HEK293 (cell line): ENCODE results near the gene BCLAF1.

ENCODE experiments used
- FEZF1 ChIP-seq: fragments of 450-650 bp; formaldehyde crosslinking; IDR thresholded peaks from 2 replicates; pipeline ENCODE4 v1.5.1; 2016; ENCODE audit warnings: missing biosample characterization, missing genetic modification characterization
- HOXA7 ChIP-seq: sonication (generic); formaldehyde crosslinking; IDR thresholded peaks from 2 replicates; pipeline ENCODE4 v1.8.1; 2022; ENCODE audit warnings: missing genetic modification reagents, borderline replicate concordance
- KLF9 ChIP-seq: fragments of 450-650 bp; formaldehyde crosslinking; IDR thresholded peaks from 2 replicates; pipeline ENCODE4 v1.5.1; 2016; ENCODE audit warnings: missing biosample characterization, missing genetic modification characterization, low read depth
- OVOL3 ChIP-seq: fragments of 450-650 bp; formaldehyde crosslinking; IDR thresholded peaks from 2 replicates; pipeline ENCODE4 v1.5.1; 2016; ENCODE audit warnings: missing biosample characterization, missing genetic modification characterization
- SCRT1 ChIP-seq: fragments of 450-650 bp; formaldehyde crosslinking; IDR thresholded peaks from 2 replicates; pipeline ENCODE4 v1.5.1; 2016; ENCODE audit warnings: missing biosample characterization, missing genetic modification characterization, borderline replicate concordance
- SP3 ChIP-seq: fragments of 450-650 bp; formaldehyde crosslinking; IDR thresholded peaks from 2 replicates; pipeline ENCODE4 v1.5.1; 2016; ENCODE audit warnings: missing biosample characterization, missing genetic modification characterization
- SP7 ChIP-seq: fragments of 450-650 bp; formaldehyde crosslinking; IDR thresholded peaks from 2 replicates; pipeline ENCODE4 v1.5.1; 2016; ENCODE audit warnings: missing biosample characterization, missing genetic modification characterization
- ZBTB17 ChIP-seq: fragments of 450-650 bp; formaldehyde crosslinking; IDR thresholded peaks from 2 replicates; pipeline ENCODE4 v1.5.1; 2016; ENCODE audit warnings: missing biosample characterization, missing genetic modification characterization
- ZBTB21 ChIP-seq: fragments of 450-650 bp; formaldehyde crosslinking; IDR thresholded peaks from 2 replicates; pipeline ENCODE4 v1.5.1; 2017; ENCODE audit warnings: missing biosample characterization, missing genetic modification characterization
- ZFHX2 ChIP-seq: fragments of 450-650 bp; formaldehyde crosslinking; conservative IDR thresholded peaks from 2 replicates; pipeline ENCODE4 v1.5.1; 2016; ENCODE audit warnings: missing biosample characterization, missing genetic modification characterization
- ZFP41 ChIP-seq: fragments of 450-650 bp; formaldehyde crosslinking; IDR thresholded peaks from 2 replicates; pipeline ENCODE4 v1.5.1; 2016; ENCODE audit warnings: missing biosample characterization, missing genetic modification characterization, borderline replicate concordance
- ZNF10 ChIP-seq: fragments of 450-650 bp; formaldehyde crosslinking; IDR thresholded peaks from 2 replicates; pipeline ENCODE4 v1.5.1; 2017; ENCODE audit warnings: missing biosample characterization, missing genetic modification characterization
- ZNF121 ChIP-seq: fragments of 450-650 bp; formaldehyde crosslinking; IDR thresholded peaks from 2 replicates; pipeline ENCODE4 v1.5.1; 2016; ENCODE audit warnings: missing biosample characterization, missing genetic modification characterization
- ZNF132 ChIP-seq: fragments of 450-650 bp; formaldehyde crosslinking; IDR thresholded peaks from 2 replicates; pipeline ENCODE4 v1.5.1; 2017; ENCODE audit warnings: missing biosample characterization, missing genetic modification characterization, borderline replicate concordance
- ZNF16 ChIP-seq: fragments of 450-650 bp; formaldehyde crosslinking; IDR thresholded peaks from 2 replicates; pipeline ENCODE4 v1.5.1; 2016; ENCODE audit warnings: low read depth, missing biosample characterization, missing genetic modification characterization
- ZNF211 ChIP-seq: fragments of 450-650 bp; formaldehyde crosslinking; IDR thresholded peaks from 2 replicates; pipeline ENCODE4 v1.5.1; 2016; ENCODE audit warnings: low read depth, missing biosample characterization, missing genetic modification characterization
- ZNF350 ChIP-seq: fragments of 450-650 bp; formaldehyde crosslinking; IDR thresholded peaks from 2 replicates; pipeline ENCODE4 v1.5.0; 2017; ENCODE audit warnings: missing biosample characterization, mild to moderate bottlenecking, missing genetic modification characterization
- ZNF366 ChIP-seq: fragments of 450-650 bp; formaldehyde crosslinking; conservative IDR thresholded peaks from 2 replicates; pipeline ENCODE4 v1.5.1; 2016; ENCODE audit warnings: missing biosample characterization, missing genetic modification characterization
- ZNF391 ChIP-seq: fragments of 450-650 bp; formaldehyde crosslinking; IDR thresholded peaks from 2 replicates; pipeline ENCODE4 v1.5.1; 2016; ENCODE audit warnings: low read depth, missing biosample characterization, missing genetic modification characterization, borderline replicate concordance
- ZNF501 ChIP-seq: fragments of 450-650 bp; formaldehyde crosslinking; IDR thresholded peaks from 2 replicates; pipeline ENCODE4 v1.5.1; 2016; ENCODE audit warnings: missing biosample characterization, missing genetic modification characterization
- ZNF544 ChIP-seq: fragments of 450-650 bp; formaldehyde crosslinking; IDR thresholded peaks from 2 replicates; pipeline ENCODE4 v1.5.0; 2017; ENCODE audit warnings: missing biosample characterization, missing genetic modification characterization
- ZNF585B ChIP-seq: fragments of 450-650 bp; formaldehyde crosslinking; IDR thresholded peaks from 2 replicates; pipeline ENCODE4 v1.5.1; 2016; ENCODE audit warnings: missing biosample characterization, missing genetic modification characterization
- ZNF610 ChIP-seq: fragments of 450-650 bp; formaldehyde crosslinking; IDR thresholded peaks from 2 replicates; pipeline ENCODE4 v1.5.1; 2016; ENCODE audit warnings: missing biosample characterization, missing genetic modification characterization, borderline replicate concordance
- ZNF623 ChIP-seq: fragments of 450-650 bp; formaldehyde crosslinking; IDR thresholded peaks from 2 replicates; pipeline ENCODE4 v1.5.1; 2016; ENCODE audit warnings: missing biosample characterization, missing genetic modification characterization
- ZNF677 ChIP-seq: fragments of 450-650 bp; IDR thresholded peaks from 2 replicates; pipeline ENCODE4 v1.5.0; 2018; ENCODE audit warnings: missing biosample characterization, mild to moderate bottlenecking, missing genetic modification characterization, moderate library complexity
- ZNF776 ChIP-seq: fragments of 450-650 bp; formaldehyde crosslinking; IDR thresholded peaks from 2 replicates; pipeline ENCODE4 v1.5.0; 2017; ENCODE audit warnings: missing biosample characterization, missing genetic modification characterization, borderline replicate concordance
- ZNF830 ChIP-seq: fragments of 450-650 bp; IDR thresholded peaks from 2 replicates; pipeline ENCODE4 v1.5.0; 2018; ENCODE audit warnings: missing biosample characterization, missing genetic modification characterization, low read depth, mild to moderate bottlenecking, moderate library complexity
- TF ChIP-seq, protein P1 (sequence below): fragments of 450-650 bp; formaldehyde crosslinking; IDR thresholded peaks from 2 replicates; pipeline ENCODE4 v1.5.1; 2017; ENCODE audit warnings: missing biosample characterization, mild to moderate bottlenecking, missing genetic modification characterization, moderate library complexity
- TF ChIP-seq, protein P2 (sequence below): fragments of 450-650 bp; formaldehyde crosslinking; IDR thresholded peaks from 2 replicates; pipeline ENCODE4 v1.5.1; 2016; ENCODE audit warnings: missing biosample characterization, missing genetic modification characterization
- TF ChIP-seq, protein P3 (sequence below): fragments of 450-650 bp; IDR thresholded peaks from 2 replicates; pipeline ENCODE4 v1.5.1; 2018; ENCODE audit warnings: missing biosample characterization, mild to moderate bottlenecking, missing genetic modification characterization
- TF ChIP-seq, protein P4 (sequence below): fragments of 450-650 bp; formaldehyde crosslinking; conservative IDR thresholded peaks from 2 replicates; pipeline ENCODE4 v1.5.1; 2016; ENCODE audit warnings: low read depth, missing biosample characterization, missing genetic modification characterization
- TF ChIP-seq, protein P5 (sequence below): fragments of 450-650 bp; formaldehyde crosslinking; IDR thresholded peaks from 2 replicates; pipeline ENCODE4 v1.5.1; 2017; ENCODE audit warnings: missing biosample characterization, missing genetic modification characterization

The BCLAF1 gene

DNA sequence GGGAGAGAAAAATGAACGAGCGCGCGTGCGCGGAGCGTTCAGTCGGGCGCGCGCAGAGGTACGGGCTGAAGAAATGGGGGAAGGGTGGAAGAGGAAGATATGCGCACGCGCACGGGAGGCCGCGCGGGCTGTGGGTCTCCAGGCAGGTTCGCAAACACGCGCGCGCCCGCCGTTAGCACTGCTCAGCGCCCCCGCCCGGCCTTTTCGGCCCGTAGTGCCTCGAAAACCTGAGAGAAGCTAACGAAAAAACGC lies 393 bp downstream of the BCLAF1 start (continued):
- TF ChIP-seq, protein P1, sequence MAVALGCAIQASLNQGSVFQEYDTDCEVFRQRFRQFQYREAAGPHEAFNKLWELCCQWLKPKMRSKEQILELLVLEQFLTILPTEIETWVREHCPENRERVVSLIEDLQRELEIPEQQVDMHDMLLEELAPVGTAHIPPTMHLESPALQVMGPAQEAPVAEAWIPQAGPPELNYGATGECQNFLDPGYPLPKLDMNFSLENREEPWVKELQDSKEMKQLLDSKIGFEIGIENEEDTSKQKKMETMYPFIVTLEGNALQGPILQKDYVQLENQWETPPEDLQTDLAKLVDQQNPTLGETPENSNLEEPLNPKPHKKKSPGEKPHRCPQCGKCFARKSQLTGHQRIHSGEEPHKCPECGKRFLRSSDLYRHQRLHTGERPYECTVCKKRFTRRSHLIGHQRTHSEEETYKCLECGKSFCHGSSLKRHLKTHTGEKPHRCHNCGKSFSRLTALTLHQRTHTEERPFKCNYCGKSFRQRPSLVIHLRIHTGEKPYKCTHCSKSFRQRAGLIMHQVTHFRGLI (tag by site-specific recombination): 0 out of 2 replicates have a peak, but pooled peaks have one; percentile 55
- TF ChIP-seq ZFHX2 (tag by site-specific recombination) (0 out of 2 replicates have a peak, but pooled peaks have one; percentile 3), SP3 (no peak), ZNF623 (no peak), FEZF1 (tag by site-specific recombination) (no peak), ZNF211 (tag by site-specific recombination) (no peak), KLF9 (tag by site-specific recombination) (no peak), ZFP41 (tag by site-specific recombination) (no peak), ZNF544 (tag by site-specific recombination) (no peak), ZNF366 (tag by site-specific recombination) (no peak), SCRT1 (tag by site-specific recombination) (no peak), ZBTB17 (tag by site-specific recombination) (no peak), ZNF16 (tag by site-specific recombination) (no peak), ZNF610 (tag by site-specific recombination) (no peak), ZNF585B (no peak), ZNF501 (tag by site-specific recombination) (peak; percentile 8; the same call in 1 of the 2 replicates), SP7 (no peak), ZNF121 (tag by site-specific recombination) (no peak), ZNF10 (tag by site-specific recombination) (no peak), OVOL3 (tag by site-specific recombination) (0 out of 2 replicates have a peak, but pooled peaks have one; percentile 46), ZNF677 (tag by site-specific recombination) (no peak), ZNF132 (no peak), ZNF776 (tag by site-specific recombination) (no peak), ZNF350 (tag by site-specific recombination) (no peak), ZBTB21 (no peak), ZNF830 (tag by site-specific recombination) (no peak), HOXA7 (CRISPR knock-in tag) (no peak), ZNF391 (tag by site-specific recombination) (no peak)
- TF ChIP-seq, protein P2, sequence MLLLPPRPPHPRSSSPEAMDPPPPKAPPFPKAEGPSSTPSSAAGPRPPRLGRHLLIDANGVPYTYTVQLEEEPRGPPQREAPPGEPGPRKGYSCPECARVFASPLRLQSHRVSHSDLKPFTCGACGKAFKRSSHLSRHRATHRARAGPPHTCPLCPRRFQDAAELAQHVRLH: no peak
- TF ChIP-seq, protein P3, sequence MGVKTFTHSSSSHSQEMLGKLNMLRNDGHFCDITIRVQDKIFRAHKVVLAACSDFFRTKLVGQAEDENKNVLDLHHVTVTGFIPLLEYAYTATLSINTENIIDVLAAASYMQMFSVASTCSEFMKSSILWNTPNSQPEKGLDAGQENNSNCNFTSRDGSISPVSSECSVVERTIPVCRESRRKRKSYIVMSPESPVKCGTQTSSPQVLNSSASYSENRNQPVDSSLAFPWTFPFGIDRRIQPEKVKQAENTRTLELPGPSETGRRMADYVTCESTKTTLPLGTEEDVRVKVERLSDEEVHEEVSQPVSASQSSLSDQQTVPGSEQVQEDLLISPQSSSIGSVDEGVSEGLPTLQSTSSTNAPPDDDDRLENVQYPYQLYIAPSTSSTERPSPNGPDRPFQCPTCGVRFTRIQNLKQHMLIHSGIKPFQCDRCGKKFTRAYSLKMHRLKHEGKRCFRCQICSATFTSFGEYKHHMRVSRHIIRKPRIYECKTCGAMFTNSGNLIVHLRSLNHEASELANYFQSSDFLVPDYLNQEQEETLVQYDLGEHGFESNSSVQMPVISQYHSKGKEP (tag by site-specific recombination): no peak
- TF ChIP-seq, protein P4, sequence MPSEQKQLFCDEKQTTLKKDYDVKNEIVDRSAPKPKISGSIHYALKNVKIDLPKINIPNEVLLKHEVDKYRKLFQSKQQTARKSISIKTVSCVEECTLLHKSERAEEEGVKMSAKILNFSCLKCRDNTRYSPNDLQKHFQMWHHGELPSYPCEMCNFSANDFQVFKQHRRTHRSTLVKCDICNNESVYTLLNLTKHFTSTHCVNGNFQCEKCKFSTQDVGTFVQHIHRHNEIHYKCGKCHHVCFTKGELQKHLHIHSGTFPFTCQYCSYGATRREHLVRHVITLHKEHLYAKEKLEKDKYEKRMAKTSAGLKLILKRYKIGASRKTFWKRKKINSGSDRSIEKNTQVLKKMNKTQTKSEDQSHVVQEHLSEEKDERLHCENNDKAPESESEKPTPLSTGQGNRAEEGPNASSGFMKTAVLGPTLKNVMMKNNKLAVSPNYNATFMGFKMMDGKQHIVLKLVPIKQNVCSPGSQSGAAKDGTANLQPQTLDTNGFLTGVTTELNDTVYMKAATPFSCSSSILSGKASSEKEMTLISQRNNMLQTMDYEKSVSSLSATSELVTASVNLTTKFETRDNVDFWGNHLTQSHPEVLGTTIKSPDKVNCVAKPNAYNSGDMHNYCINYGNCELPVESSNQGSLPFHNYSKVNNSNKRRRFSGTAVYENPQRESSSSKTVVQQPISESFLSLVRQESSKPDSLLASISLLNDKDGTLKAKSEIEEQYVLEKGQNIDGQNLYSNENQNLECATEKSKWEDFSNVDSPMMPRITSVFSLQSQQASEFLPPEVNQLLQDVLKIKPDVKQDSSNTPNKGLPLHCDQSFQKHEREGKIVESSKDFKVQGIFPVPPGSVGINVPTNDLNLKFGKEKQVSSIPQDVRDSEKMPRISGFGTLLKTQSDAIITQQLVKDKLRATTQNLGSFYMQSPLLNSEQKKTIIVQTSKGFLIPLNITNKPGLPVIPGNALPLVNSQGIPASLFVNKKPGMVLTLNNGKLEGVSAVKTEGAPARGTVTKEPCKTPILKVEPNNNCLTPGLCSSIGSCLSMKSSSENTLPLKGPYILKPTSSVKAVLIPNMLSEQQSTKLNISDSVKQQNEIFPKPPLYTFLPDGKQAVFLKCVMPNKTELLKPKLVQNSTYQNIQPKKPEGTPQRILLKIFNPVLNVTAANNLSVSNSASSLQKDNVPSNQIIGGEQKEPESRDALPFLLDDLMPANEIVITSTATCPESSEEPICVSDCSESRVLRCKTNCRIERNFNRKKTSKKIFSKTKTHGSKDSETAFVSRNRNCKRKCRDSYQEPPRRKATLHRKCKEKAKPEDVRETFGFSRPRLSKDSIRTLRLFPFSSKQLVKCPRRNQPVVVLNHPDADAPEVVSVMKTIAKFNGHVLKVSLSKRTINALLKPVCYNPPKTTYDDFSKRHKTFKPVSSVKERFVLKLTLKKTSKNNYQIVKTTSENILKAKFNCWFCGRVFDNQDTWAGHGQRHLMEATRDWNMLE (tag by site-specific recombination): no peak
- TF ChIP-seq, protein P5, sequence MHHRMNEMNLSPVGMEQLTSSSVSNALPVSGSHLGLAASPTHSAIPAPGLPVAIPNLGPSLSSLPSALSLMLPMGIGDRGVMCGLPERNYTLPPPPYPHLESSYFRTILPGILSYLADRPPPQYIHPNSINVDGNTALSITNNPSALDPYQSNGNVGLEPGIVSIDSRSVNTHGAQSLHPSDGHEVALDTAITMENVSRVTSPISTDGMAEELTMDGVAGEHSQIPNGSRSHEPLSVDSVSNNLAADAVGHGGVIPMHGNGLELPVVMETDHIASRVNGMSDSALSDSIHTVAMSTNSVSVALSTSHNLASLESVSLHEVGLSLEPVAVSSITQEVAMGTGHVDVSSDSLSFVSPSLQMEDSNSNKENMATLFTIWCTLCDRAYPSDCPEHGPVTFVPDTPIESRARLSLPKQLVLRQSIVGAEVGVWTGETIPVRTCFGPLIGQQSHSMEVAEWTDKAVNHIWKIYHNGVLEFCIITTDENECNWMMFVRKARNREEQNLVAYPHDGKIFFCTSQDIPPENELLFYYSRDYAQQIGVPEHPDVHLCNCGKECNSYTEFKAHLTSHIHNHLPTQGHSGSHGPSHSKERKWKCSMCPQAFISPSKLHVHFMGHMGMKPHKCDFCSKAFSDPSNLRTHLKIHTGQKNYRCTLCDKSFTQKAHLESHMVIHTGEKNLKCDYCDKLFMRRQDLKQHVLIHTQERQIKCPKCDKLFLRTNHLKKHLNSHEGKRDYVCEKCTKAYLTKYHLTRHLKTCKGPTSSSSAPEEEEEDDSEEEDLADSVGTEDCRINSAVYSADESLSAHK: no peak
